GM19468 (cell line): Measurements from ENCODE around the gene HIPK4.
"Not testable (repeated sequence)": the region's sequence is repeated elsewhere in the genome, so short reads cannot be mapped to it uniquely, and the experiment has no call there.

ENCODE experiments used
- ATAC-seq: cut with Tn5 transposase; IDR thresholded peaks from one replicate; pipeline ENCODE4 v1.9.1; 2021; ENCODE audit warnings: mild to moderate bottlenecking, moderate library complexity, moderate number of reproducible peaks; ENCODE audit not compliant: unreplicated experiment; ENCODE audit errors: extremely low read depth

Gene HIPK4

DNA sequence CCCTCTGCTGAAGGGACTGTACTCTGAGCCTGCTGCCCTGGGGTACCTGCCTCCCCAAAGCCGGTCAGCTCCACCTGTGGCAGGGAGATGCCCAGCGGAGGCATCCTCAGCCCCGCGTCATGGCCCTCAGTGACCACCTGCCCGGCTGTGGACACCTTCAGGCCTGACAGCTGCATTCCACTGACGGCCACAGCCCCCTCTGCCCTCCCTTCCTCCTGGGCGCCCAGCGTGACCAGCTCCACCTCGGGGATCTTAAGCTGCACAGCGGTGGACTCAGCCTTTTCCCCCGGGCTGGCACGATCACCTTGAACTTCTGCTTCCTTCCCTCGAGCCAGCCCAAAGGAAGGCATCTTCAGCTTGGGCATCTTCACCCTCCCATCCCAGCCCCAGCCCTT lies 4.8 kb upstream of the HIPK4 start:
- ATAC-seq, result no peak

- ATAC-seq, result no peak
Observed at GRCh38 chr19:40393894-40394815, 4.2 kb upstream of the HIPK4 start.

DNA sequence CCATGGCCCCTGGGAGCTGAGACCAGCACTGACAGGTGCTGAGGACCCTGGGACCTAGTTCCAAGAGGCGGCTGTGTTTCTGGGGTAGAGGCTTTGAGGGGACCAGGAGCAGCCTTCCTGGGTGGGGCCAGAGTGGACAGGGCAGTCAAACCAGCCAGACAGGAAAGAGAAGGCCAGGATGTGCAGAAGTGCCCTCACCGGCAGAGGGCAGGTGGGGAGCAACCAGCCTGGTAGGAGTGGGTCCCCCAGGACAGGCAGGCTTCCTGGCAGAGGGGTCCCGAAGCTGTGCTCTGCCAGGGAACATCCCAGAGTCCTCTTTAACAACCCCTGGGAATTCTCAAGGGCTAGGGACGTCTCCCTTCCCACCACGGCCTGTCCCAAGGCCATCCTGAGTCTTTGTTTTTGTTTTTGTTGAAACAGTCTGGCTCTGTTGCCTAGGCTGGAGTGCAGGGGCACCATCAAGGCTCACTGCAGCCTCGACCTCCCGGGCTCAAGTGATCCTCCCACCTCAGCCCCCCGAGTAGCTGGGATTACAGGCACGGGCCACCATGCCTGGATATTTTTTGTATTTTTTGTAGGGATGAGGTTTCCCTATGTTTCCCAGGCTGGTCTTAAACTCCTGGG lies 3.0 kb upstream of the HIPK4 start:
- no peak for ATAC-seq

DNA sequence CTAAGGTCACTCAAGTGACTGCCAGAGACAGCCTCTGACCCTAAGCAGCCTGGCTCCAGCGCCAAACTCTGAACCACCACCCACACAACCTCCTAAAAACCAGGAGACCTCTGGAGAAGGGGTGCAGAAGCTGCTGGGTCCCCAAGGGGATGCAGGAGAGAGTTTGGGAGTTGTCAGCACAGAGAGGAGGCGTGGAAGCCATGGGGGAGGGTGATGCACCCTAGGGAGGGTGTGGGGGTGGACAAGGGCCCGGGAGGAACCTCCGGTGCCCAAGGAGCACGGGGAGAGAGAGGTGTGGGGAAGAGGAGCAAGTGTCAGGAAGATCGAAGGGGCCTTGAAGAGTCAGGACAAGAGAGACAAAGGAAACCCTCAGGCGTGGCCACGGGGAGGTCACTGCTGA lies 2.1 kb upstream of the HIPK4 start:
- no peak for ATAC-seq

DNA sequence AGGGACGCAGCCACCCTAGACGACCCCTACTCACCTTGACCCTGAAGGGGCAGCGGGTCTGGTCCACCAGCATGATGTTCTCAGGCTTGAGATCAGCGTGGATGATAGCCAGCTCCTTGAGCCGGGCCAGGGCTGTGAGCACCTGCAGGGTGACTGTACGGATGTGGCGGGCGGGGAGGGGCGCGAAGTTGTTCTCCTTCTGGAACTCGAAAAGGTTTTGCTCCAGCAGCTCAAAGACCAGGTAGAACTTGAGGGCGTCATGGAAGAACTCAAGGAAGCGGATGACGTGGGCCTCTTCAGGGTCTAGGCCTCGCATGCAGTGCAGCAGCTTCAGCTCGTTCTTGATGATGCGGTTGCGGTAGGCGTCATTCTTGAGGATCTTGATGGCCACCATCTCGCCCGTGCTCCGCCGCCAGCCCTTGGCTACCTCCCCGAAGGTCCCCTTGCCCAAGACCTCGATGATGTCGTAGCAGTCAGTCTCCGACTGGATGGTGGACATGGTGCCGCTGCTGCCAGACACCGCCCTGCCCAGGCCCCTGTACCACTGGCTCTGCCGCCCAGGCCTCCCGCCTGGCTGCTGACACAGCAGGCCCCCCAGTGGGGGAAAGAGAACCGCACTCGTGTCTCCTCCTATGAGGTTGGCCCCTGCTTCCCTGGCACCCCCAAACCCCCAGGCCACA lies 437 bp downstream of the HIPK4 start:
- ATAC-seq, result no peak

- no peak for ATAC-seq
Observed at GRCh38 chr19:40388481-40388880, 1.5 kb downstream of the HIPK4 start.

DNA sequence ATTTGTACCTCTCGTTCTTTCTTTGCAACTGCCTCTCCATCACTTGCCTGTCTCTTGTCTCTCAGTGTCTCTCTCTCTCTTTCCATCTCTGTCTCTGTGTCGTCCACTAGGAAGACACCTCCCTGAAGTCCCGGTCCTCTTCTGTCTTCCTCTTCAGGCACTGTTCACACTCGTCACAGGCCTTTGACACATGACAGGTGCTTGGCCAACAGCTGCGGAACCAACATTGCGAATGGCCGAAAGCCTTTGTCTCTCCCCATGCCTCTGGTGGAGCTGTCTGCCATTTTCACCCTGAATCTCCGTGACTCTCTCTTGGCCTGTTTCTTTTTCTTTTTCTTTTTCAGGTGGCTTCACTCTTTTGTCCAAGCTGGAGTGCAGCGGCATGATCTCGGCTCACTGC lies 2.8 kb downstream of the HIPK4 start:
- no peak for ATAC-seq

DNA sequence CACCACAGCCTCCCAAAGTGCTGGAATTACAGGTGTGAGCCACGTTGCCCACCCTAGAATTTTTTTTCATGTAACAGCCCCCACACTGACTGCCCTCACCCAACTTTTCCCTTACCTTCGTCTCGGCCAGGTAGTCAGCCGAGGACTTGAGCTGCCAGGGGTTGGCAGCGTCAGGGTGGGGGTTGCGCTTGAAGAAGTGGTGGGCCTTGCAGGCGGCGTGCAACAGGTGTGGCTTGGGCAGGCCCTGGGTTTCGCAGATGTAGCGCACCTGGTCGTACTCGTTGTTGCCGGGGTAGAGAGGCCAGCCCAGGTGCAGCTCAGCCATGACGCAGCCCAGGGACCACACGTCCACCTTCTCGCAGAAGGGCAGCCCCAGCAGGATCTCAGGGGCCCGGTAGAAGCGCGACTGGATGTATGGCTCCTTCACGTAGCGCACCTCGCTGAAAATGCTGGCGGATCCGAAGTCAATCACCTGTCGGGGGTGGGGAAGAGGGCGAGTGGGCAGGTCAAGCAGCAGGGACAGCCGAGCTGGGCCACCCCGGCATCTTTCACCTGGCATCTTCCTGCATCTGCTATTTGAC lies 6.2 kb downstream of the HIPK4 start:
- no peak for ATAC-seq

- ATAC-seq, result no peak
Observed at GRCh38 chr19:40381321-40381720, 8.7 kb downstream of the HIPK4 start.

GRCh38 chr19:40380199-40381037 lies 9.6 kb downstream of the HIPK4 start:
- ATAC-seq, result no peak

DNA sequence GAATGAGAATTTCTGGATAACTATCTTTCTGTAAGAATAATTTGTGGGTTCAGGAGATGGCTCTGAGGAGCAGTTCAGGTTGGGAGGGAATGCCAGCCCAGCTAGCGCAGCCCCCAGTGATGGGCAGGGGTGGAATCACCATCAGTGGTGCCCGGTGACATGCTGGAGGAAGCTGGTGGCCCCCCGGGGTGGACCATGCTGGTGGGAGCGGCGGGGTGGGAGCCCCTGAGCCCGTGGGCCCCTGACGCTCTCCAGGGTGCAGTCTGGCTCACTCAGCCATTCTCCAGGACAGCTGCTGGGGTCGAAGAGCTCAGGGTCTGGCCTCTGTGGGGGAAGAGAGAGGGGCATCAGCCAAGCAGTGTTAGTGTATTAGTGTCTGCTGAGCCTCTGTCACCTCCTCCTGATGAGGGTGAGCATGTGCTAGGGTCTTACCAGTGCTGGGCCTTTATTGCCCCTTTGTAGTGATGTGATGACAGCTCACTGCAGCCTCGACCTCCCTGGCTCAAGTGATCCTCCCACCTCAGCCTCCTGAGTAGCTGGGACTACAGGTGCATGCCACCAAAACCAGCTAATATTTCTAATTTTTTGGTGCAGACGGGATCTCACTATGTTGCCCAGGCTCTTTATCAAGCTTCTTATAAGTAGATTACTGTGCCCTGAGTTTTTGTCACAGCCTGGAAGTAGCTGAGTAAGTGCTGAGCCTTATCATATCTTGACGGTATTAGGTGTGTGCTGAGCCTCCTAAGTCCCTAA lies 10.4 kb downstream of the HIPK4 start:
- ATAC-seq, result no peak

DNA sequence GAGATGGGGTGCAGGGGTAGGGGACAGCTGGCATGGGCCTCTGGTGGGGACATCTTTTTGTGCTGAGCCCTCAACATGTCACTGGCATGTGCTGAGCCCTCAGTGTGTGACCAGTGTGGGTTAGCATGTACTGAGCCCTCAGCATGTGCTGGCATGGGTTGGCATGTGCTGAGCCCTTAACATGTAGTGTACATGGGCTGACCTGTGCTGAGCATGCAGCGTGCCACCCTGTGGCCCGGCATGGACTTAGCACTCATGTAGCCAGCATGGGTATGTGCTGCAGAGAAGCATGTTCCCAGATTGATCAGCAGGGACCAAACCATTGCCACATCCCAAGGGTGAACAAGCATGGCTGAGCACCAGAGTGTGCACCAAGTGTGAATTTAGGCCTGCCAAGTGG lies 11.5 kb downstream of the HIPK4 start:
- ATAC-seq, result no peak

DNA sequence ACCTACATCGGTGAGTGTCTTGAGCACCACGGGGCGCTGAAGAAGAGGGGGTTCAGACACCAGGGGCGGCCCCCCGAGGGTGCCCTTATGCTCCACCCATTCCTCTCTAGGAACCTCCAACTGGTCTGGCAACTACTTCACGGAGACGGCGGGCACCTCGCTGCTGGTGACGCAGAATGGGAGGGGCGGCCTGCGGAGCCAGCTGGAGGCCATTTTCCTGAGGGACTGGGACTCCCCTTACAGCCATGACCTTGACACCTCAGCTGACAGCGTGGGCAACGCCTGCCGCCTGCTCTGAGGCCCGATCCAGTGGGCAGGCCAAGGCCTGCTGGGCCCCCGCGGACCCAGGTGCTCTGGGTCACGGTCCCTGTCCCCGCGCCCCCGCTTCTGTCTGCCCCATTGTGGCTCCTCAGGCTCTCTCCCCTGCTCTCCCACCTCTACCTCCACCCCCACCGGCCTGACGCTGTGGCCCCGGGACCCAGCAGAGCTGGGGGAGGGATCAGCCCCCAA lies 12.1 kb downstream of the HIPK4 start:
- no peak for ATAC-seq

DNA sequence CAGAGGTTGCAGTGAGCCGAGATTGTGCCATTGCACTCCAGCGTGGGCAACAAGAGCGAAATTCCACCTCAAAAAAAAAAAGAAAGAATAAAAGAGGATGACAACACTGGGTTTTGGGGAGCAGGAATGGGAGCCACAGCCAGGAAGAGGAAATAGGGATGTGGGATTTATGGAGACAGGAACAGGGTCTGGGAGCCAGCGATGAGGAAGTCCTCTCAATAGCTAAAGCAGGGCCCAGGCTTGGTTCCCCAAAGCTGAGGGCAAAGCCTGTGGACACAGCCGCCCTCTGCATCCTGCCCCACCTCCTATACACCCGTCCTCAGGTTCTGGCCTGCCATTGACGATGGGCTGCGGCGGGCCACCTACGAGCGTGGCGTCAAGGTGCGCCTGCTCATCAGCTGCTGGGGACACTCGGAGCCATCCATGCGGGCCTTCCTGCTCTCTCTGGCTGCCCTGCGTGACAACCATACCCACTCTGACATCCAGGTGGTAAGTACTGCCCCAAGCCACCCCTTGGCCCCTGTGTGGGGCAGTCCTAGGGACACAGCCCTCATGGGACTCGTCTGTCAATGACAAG lies 13.6 kb downstream of the HIPK4 start:
- ATAC-seq, result no peak

DNA sequence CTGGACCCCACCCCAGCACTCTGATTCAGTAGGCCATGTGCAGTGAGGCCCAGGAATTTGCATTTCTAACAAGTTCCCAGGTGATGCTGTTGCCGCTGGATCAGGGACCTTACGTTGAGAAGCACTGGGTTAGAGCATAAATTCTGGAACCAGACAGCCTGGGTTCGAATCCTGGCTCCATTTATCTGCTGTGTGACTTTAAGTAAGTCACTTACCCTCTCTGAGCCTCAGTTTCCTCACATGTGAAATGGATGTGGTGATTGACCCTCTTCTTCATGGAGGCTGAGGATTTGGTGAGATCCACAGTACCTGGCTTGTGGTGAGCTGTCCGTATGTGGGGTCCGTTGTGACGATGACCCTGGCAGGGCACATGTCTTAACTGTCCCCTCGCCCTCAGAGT lies 15.9 kb downstream of the HIPK4 start:
- no peak for ATAC-seq

DNA sequence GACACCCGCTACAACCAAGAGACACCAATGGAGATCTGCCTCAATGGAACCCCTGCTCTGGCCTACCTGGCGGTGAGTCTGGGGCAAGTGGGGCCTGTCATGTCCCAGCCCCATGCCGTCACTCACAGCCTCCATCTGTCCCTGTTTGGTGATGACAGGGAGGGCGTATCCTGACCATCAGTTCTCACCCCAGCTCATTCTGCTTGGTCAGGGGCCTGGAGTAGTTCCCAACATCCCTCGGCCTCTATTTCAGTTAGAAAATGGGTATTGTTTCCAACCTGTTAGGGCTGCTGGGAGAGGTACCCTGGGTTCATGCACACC lies 18.2 kb downstream of the HIPK4 start:
- ATAC-seq, result no peak

GRCh38 chr19:40370997-40371801 lies 18.8 kb downstream of the HIPK4 start:
- no peak for ATAC-seq

GRCh38 chr19:40370253-40370652 lies 19.7 kb downstream of the HIPK4 start:
- ATAC-seq, result not testable (repeated sequence)
